HPDE6-E6E7 (cell line): ENCODE results near the gene XPC.
A peak's percentile ranks its signal among the peaks of the same experiment; 100 is the strongest.

Experiments used
- DNase-seq: peaks from one replicate; pipeline ENCODE4 v3.0.0; 2011; ENCODE audit warnings: missing footprints; ENCODE audit errors: extremely low spot score

XPC gene

GRCh38 chr3:14147617-14148016 is 30.8 kb downstream of the XPC start:
- DNase-seq = no peak

DNA sequence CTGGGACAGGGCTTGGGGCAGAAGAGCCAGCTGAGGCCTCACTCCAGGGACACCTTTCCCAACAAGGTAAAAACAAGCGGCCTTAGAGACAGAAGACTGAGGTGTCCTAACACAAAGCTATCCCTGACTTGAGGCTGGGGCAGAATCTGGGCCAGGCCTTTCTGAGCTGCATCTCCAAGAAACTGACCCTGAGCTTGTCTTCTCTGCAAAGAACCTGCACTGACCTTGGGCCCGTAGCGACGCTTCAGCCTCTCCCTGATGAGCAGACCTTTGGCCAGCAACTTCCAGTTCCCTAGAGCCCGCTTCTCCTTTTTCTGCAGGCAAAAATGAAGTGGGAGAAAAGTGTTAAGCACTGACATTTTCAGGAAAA is 31.4 kb downstream of the XPC start:
- no peak for DNase-seq

DNA sequence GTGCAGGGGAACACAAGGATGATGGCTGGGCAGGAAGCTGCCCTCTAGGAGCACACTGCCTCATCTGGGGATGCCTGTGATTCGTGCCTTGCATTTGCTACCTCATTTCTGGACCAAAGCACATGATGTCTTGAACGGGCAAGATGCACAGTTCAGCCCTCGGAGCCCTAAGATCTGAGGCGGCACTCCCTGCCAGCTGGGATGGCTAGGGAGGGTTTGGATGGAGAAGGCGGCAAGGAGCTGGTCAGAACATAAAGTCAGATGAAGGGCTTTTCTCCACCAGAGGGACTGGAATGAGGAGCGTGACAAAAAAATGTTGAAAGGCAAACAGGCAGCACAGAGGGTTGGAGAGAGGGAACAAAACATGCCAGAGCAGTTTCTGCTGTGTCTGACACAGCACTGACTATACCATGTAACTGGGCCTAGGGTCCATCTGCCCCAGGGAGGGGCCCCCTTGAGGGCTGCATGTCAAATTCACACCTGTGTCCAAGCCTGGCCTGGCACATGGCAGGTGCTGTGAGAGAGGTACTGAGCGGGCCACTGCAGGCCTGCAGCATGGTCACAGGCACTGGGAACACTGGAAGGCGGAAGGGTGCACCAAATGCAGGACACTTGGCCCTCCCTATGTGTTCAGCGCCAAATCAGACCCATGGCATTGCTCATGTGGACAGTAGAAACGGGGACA is 31.9 kb downstream of the XPC start:
- no peak for DNase-seq

DNA sequence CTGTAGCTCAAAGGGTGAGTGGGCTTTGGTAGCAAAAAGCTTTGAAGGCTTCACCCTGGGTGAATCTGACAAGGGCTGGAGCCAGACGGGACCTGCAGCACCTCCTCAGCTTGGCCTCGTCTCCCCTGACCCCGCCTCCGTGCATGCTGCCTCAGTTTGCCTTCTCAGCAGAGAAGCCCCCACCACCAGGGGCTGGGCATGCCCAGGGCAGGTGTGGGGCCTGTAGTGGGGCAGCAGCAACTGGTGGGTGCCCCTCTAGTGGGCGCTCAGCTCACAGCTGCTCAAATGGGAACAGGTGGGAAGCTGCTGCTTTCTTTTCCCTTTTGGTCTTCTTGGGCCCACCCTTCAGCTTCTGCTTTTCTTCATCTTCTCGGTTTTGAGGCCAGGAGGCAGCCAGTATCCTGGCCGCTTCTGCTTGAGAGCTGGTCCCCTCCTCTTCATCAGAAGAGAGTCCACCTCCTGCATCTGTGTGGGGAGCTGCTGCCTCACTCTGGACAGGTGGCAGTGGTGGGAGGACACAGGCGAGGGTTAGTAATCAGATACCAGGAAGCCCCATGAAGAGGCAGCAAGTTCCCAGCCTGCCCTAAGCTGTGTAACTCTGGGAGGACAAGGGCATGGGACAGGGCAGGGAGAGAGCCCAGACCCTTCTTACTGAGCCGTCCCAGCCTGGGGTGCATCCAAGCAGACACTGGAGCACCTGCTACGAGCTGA is 32.6 kb downstream of the XPC start:
- no peak for DNase-seq

- no peak for DNase-seq
These were observed 33.2 kb downstream of the XPC start for GRCh38 chr3:14145236-14145635.

GRCh38 chr3:14144423-14145075 is 33.9 kb downstream of the XPC start:
- DNase-seq = peak; percentile 80

GRCh38 chr3:14143271-14144225 is 34.9 kb downstream of the XPC start:
- DNase-seq = no peak

- DNase-seq = no peak
These were observed 35.7 kb downstream of the XPC start for GRCh38 chr3:14142567-14143270.

GRCh38 chr3:14141602-14142341 is 36.6 kb downstream of the XPC start:
- no peak for DNase-seq

DNA sequence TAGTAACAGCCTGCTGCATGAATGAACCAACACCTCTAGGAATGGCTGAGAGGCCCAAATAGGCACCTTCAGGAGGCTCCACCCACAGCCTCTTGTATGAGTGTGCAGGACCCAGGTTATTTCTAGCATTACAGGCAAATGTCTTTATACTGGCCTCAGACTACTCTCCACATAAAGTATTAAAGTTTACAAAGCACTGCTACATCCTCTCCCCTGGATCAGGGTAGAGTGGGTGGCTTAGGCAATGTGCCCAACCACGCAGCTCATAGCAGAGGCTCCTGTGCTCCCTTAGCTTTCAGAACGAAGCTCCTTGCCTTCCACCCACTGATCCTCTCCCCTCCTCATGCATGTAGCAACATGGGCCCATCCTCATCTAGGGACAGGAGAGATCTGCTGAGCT is 37.3 kb downstream of the XPC start:
- no peak for DNase-seq

DNA sequence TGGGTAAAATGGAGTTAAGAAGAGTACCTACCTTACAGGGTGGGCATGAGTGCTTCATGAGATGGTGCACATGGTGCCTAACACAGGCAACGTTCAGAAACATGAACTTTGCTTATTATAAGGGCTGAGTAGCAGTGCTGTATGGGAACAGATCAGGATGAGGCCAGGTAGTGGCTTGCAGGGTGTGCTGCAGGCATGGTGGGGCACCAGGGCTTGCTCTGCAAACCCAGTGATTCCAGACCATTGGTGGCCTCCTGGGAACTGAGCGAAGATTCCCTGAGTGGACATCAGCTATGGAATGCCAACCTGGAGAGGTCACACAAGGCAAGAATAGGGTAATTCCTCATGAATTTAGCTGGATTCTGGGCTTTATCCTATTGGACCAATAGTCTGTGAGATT is 37.7 kb downstream of the XPC start:
- DNase-seq = no peak

DNA sequence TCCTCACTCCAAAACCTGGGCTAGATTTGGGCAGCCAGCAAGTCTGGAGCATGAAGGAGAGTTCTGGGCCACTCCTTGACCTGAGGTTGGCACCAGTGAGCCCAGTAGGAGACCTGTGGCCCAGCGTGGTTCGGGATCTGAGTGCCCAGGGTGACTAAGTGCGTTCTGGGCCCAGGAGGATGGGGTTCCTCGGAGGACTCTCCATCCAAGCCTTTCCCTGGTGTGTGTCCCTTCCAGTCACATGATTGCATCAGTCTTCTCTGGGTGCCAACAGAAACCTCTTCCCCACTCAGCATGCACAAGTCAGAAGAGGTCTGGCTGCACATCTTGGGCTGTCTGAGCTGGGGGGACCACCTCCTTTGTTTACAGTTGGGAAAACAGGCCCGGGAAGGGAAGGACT is 38.6 kb downstream of the XPC start:
- DNase-seq = no peak

DNA sequence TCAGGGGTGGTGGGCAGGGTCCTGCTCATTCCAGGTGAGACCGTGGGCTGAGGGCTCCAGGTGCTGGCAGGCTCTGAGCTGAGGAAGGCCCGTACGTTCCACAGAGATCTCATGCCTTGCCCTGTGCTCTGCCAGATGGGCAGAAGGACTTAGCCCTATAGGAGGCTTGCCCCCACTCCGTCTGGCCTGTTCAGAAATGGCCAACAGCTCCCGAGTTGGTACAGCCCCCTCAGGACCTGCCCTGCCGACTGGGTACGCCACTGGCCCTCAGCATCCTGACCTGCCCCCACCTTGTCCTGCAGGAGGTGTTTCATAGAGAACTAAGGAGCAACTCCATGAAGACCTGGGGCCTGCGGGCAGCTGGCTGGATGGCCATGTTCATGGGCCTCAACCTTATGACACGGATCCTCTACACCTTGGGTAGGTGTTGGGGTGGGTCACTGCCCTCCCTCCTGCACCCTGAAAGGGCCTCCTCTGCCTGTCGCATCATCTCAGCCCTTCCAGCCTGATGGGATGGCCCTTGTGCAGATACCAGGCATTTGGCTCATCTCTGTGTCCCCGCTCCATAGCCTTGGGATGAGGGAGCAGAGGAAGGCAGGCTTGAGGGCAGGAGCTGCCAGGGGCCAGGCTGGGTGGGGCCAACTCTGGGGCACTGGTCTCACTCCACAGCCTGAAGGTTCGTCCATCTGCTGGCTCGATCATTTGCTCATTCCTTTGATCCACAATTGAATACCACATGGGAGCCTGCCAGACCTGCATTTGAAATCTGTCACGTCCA is 39.3 kb downstream of the XPC start:
- no peak for DNase-seq

DNA sequence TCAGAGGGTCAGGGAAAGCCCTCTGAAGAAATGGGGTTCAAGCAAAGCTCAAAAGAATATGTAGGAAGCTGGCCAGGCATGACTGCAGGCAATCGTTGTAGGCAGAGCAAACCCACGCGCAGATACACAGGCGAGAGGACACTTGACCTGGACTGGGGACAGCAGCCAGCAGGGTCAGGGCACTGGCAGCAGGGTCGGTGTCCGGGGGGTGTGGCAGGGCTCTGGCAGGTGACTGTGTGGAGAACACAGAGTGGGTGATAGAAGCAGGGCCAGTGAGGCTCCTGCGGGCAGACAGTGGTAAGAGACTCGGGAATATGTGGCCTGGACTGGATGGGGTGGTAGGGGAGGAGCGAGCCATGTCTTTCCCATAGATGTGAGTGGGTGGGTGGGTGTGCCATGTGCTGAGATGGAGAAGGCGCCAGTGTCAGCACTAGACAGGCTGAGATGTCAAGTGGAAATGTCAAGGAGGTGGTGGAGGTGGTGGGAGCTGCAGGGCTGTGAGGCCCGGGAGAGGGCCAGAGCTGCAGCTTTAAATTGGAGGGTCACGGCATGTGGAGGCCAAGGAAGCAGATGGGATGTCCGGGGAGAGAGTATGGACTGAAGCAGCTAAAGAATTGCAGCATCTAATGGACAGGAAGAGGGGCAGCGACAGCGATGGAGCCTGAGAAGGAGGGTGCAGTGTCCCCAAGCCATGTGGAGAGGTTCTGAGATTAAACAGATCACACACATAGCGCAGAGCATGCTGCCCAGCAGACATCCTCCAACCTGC is 40.1 kb downstream of the XPC start:
- no peak for DNase-seq

DNA sequence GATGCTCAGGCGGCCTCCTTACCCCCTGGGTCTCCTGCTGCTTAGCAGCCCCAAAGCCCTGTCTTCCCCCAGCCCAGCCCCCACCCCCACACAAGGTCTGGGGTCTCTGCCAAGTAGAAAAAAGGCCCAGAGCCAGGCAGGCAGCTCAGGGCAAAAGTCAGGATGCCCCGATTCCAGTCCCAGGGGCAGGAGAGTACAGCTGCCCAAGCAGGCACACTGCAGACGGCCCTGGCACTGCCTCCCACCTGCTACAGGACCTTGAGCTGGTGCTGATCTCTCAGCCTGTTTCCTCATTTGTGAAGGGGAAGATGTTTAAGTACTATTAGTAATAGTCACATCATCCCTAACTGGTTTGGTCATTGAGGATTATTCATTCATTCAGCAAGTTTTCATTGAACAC is 41.0 kb downstream of the XPC start:
- DNase-seq = no peak

DNA sequence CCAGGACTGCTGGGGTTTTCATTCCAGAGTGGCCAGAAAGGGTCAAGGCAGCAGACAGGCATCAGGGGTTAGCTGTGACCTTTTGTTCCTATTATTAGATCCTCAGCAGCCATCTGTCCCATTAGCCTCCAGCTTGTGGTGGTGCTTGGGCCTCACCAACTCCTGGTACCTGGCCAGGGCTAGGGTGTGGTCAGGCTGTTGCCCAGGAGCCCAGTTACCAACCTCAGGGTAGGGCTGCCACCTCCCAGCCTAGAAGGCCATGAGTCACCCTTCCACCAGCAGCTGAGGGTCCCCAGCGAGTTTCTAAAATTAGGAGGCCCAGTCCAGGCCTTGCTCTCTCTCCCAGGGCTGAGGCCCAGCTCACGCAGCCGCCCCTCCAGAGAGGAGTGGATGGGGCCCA is 41.4 kb downstream of the XPC start:
- no peak for DNase-seq

GRCh38 chr3:14135581-14135980 is 42.8 kb downstream of the XPC start:
- no peak for DNase-seq

- no peak for DNase-seq
These were observed 44.1 kb downstream of the XPC start for GRCh38 chr3:14134291-14134690.

DNA sequence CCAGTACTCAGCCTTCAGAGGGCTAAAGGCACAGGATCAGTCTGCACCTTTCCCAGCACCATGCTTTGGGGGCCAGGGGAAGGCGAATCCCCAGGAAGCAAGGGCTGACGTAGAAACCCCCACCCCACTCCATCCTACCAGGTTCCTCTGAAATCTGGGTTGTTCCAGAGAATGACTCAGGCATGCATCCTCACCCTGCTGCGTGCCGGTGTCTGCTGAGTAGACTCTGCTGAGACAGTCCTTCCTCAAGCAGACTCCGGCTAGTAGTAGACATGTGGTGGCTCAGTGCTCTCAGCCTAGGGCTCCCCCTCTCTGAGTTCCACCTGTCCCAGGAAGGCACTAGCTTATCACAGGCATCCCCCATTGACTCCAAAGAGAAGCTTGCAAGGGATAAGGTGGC is 44.5 kb downstream of the XPC start:
- DNase-seq = no peak
